ENCODE results near the gene ZNF562. TPM values are rescaled to one million over a fixed set of nuclear protein-coding genes. Genes with fewer than 3 reads are reported as not detected.

Gene ZNF562
- total and polyA plus RNA-seq, 10 of the 15 experiments (the other 5 are each of a cell fraction or from before 2014, with no cell fraction given): 5.2 to 21.1 (median 10.7) TPM

GRCh38 chr19:9650345-9650744 lies 24.6 kb downstream of the ZNF562 start:
- ChIA-PET SMC1A (ENCODE audit: uncharacterized antibody, unreplicated experiment) (interaction anchor here (0.6 kb wide), 1 partner anchor 36 kb away, joined by 3 read pairs; no protein-coding TSS in a partner anchor), CTCF (interaction anchor here (1.2 kb wide), 1 partner anchor 64 kb away, joined by 5 read pairs; no protein-coding TSS in a partner anchor), POLR2A (interaction anchor here (0.7 kb wide), 1 partner anchor 625 kb away, joined by 3 read pairs; no protein-coding TSS in a partner anchor), RAD21 (ENCODE audit: unreplicated experiment) (no interaction called here)
- intact Hi-C loops (cut with micrococcal nuclease; ENCODE audit: unreplicated experiment) (no loop called here), in situ Hi-C loops (cut with MboI) (no loop called here)
- H3K4me3 ChIP-seq: no peak overlapping the region
- H3K36me3 ChIP-seq (ENCODE audit: control insufficient read depth in 2 of 2, insufficient read depth in 2 of 2, low read length in 1 of 2): peaks cover 7 to 30% of the 10 kb centered on the region in 2 experiments
- no peak overlapping the region for H2AFZ ChIP-seq (ENCODE audit: control insufficient read depth, low read depth, low read length)
- H4K20me1 ChIP-seq (ENCODE audit: control insufficient read depth, insufficient read depth): no peaks in the 10 kb centered on the region
- H3K79me2 ChIP-seq (ENCODE audit: control insufficient read depth, insufficient read depth, low read length): no peaks in the 10 kb centered on the region
- 95% methylated on average over 5 of the region's 5 CpGs for WGBS (ENCODE audit: insufficient coverage, insufficient replicate concordance, low lambda C conversion rate, missing lambda C conversion rate)
- H3K27ac ChIP-seq (ENCODE audit: control insufficient read depth, insufficient read depth): no peak overlapping the region
- H3K4me1 ChIP-seq (ENCODE audit: control insufficient read depth, insufficient read depth, low read length): no peaks in the 10 kb centered on the region
- no peak for ATAC-seq
- DNase-seq (ENCODE audit: low read depth, low spot score): no peak
- H3K27me3 ChIP-seq (replicated peaks in 1 of 2; ENCODE audit: control insufficient read depth in 2 of 2, insufficient read depth in 2 of 2, low read length in 1 of 2): no peaks in the 10 kb centered on the region
- no peak overlapping the region for H3K9ac ChIP-seq (ENCODE audit: control insufficient read depth, insufficient read depth, low read length)
- peaks cover 31% of the 10 kb centered on the region; the same call in 2 of the 3 replicates for H3K9me3 ChIP-seq (replicated peaks; ENCODE audit: control insufficient read depth, insufficient read depth, low read length)
- TF ChIP-seq RCOR1 (conservative IDR thresholded peaks at IDR 0.05; ENCODE audit: low read depth, low read length) (no peak), TCF3 (IDR thresholded peaks at IDR 0.05; ENCODE audit: borderline replicate concordance, insufficient read depth, low read depth, low read length) (no peak), ZBTB11 (CRISPR knock-in tag; IDR thresholded peaks at IDR 0.05) (no peak)
- no peak for FAIRE-seq
- no peak overlapping the region for H3K4me2 ChIP-seq (ENCODE audit: control insufficient read depth, insufficient read depth)
- no TSS peak for BruUV-seq (replicated peaks)
